ENCODE measurements around the gene PRAMEF11. TPM values are rescaled to one million over a fixed set of nuclear protein-coding genes. Genes with fewer than 3 reads are reported as not detected.
"Not testable (repeated sequence)": the region's sequence is repeated elsewhere in the genome, so short reads cannot be mapped to it uniquely, and the experiment has no call there.

Gene PRAMEF11
- total RNA-seq, 2 experiments from 2014 or later = not detected

GRCh38 chr1:12783783-12784182, 47.4 kb downstream of the PRAMEF11 start:
- H3K4me3 ChIP-seq (ENCODE audit: low read depth, low read length, poor library complexity, severe bottlenecking); H3K79me2 ChIP-seq (ENCODE audit: insufficient read depth, low read depth, low read length); BruUV-seq (replicated peaks); H3K9me2 ChIP-seq (ENCODE audit: insufficient read depth, low read length); H3K27ac ChIP-seq (ENCODE audit: low read depth, low read length, poor library complexity, severe bottlenecking); POLR2A ChIA-PET; H3K36me3 ChIP-seq (ENCODE audit: insufficient read depth, low read length); H3K9me3 ChIP-seq (ENCODE audit: low read length); CTCF ChIA-PET (ENCODE audit: unreplicated experiment); H4K20me1 ChIP-seq (ENCODE audit: insufficient read depth, low read length); intact Hi-C loops (cut with micrococcal nuclease; ENCODE audit: unreplicated experiment); H3K4me1 ChIP-seq (ENCODE audit: insufficient read depth, low read length, poor library complexity, severe bottlenecking); H3K4me2 ChIP-seq (ENCODE audit: low read length); H2AFZ ChIP-seq (ENCODE audit: low read length): not testable (repeated sequence)
- TF ChIP-seq CTCF (conservative IDR thresholded peaks at IDR 0.05; ENCODE audit: low read length) = peak; percentile 60
- DNase-seq (ENCODE audit: low spot score) = peak; percentile 39

- POLR2A ChIA-PET; H4K20me1 ChIP-seq (ENCODE audit: insufficient read depth, low read length); CTCF ChIA-PET (ENCODE audit: unreplicated experiment); H2AFZ ChIP-seq (ENCODE audit: low read length); H3K4me3 ChIP-seq (ENCODE audit: low read depth, low read length, poor library complexity, severe bottlenecking); H3K79me2 ChIP-seq (ENCODE audit: insufficient read depth, low read depth, low read length); H3K4me2 ChIP-seq (ENCODE audit: low read length); H3K36me3 ChIP-seq (ENCODE audit: insufficient read depth, low read length); intact Hi-C loops (cut with micrococcal nuclease; ENCODE audit: unreplicated experiment); H3K27ac ChIP-seq (ENCODE audit: low read depth, low read length, poor library complexity, severe bottlenecking); DNase-seq (ENCODE audit: low spot score); BruUV-seq (replicated peaks); H3K9me2 ChIP-seq (ENCODE audit: insufficient read depth, low read length); H3K4me1 ChIP-seq (ENCODE audit: insufficient read depth, low read length, poor library complexity, severe bottlenecking); H3K9me3 ChIP-seq (ENCODE audit: low read length): not testable (repeated sequence)
Measured at GRCh38 chr1:12781488-12781887, 49.7 kb downstream of the PRAMEF11 start.

- intact Hi-C loops (cut with micrococcal nuclease; ENCODE audit: unreplicated experiment) = no loop called here
- no peak for DNase-seq (ENCODE audit: low spot score)
- Histone ChIP-seq H3K36me3 (ENCODE audit: insufficient read depth, low read length) (no peaks in the 10 kb centered on the region), H3K27ac (ENCODE audit: low read depth, low read length, poor library complexity, severe bottlenecking) (no peak overlapping the region), H3K9me2 (ENCODE audit: insufficient read depth, low read length) (no peaks in the 10 kb centered on the region), H3K4me2 (ENCODE audit: low read length) (no peak overlapping the region), H4K20me1 (ENCODE audit: insufficient read depth, low read length) (no peaks in the 10 kb centered on the region), H3K4me1 (ENCODE audit: insufficient read depth, low read length, poor library complexity, severe bottlenecking) (no peaks in the 10 kb centered on the region), H3K79me2 (ENCODE audit: insufficient read depth, low read depth, low read length) (no peaks in the 10 kb centered on the region), H2AFZ (ENCODE audit: low read length) (no peak overlapping the region), H3K9me3 (ENCODE audit: low read length) (no peaks in the 10 kb centered on the region), H3K4me3 (ENCODE audit: low read depth, low read length, poor library complexity, severe bottlenecking) (no peak overlapping the region)
- ChIA-PET POLR2A (no interaction called here), CTCF (ENCODE audit: unreplicated experiment) (no interaction called here)
- no TSS peak for BruUV-seq (replicated peaks)
- TF ChIP-seq CTCF (conservative IDR thresholded peaks at IDR 0.05; ENCODE audit: low read length) = no peak
- no peak for TF ChIP-seq EZH2phosphoT487 (IDR thresholded peaks at IDR 0.05; ENCODE audit: borderline replicate concordance, low read depth, low read length)
Measured at GRCh38 chr1:12778907-12779306, 52.3 kb downstream of the PRAMEF11 start.

All from OCI-LY7 (cell line).